Measurements from ENCODE around the gene TIE1.

GRCh38 chr1:43299101-43299500 is 1.7 kb upstream of the TIE1 start:
- TF ChIP-seq CTCF (conservative IDR thresholded peaks at IDR 0.05): no peak
- no peak for TF ChIP-seq EZH2 (IDR thresholded peaks at IDR 0.05; ENCODE audit: low read depth)
